Measurements from ENCODE around the gene SEMA4D. TPM values are rescaled to one million over a fixed set of nuclear protein-coding genes. Genes with fewer than 3 reads are reported as not detected.

SEMA4D gene
- total and polyA plus RNA-seq, 4 donors, result 1.4 to 26.2 (median 13.5) TPM

DNA sequence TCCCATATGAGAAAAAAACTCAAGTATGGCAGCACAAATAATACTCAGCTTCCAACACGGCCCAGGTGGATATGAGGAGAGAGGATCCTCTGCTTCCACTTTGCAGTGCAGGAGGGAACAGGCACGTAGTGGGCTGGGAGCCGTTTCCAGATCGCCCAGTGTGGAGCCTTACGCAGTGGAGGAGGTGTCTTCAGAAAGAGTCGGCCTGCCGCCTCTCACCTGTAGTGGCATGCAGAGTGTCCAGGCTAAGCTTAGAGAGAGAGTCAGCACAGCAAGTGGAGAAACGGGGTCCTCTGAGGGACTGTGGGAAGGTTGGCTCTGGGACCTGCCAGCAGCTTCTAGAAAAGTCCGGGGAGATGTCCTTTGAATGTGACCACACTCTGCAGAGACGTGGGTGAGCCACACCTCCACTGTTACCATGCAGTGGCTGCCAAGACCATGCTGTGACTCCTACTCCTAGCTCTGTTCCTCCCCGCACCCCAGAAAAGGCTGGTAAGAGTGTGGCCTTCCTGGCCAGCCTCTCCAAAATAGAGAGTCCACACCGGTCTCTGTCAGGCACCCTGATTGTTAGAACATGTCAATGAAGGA, 3.5 kb upstream of the SEMA4D start:
- peak in 1 of 2 donors; percentile 70 for DNase-seq

GRCh38 chr9:89500008-89500407, 2.1 kb upstream of the SEMA4D start:
- WGBS, 2 donors, result 85 to 87% methylated on average over 5 of the region's 5 CpGs
- ATAC-seq (ENCODE audit: low FRiP score) (no peak), DNase-seq (no peak)
- intact Hi-C loops (cut with DNase I), result no loop called here
- Histone ChIP-seq H3K9me3 (ENCODE audit: control insufficient read depth, low read length) (no peaks in the 10 kb centered on the region), H3K27me3 (ENCODE audit: control insufficient read depth in 1 of 2, insufficient read depth in 2 of 2, low read length in 1 of 2) (no peaks in the 10 kb centered on the region), H3K36me3 (ENCODE audit: control insufficient read depth in 1 of 2, insufficient read depth in 2 of 2, low read length in 1 of 2) (no peaks in the 10 kb centered on the region), H3K4me1 (ENCODE audit: control insufficient read depth in 1 of 2, insufficient read depth in 2 of 2, low read length in 2 of 2) (no peaks in the 10 kb centered on the region), H3K4me3 (ENCODE audit: low read length in 2 of 2) (no peak overlapping the region), H3K27ac (ENCODE audit: low read depth in 1 of 2, low read length in 2 of 2) (no peak overlapping the region)

More for the DNA sequence above, 3.5 kb upstream of the SEMA4D start:
- intact Hi-C loops (cut with DNase I), result no loop called here
- Histone ChIP-seq H3K4me3 (ENCODE audit: low read length in 2 of 2) (no peak overlapping the region), H3K9me3 (ENCODE audit: control insufficient read depth, low read length) (no peaks in the 10 kb centered on the region), H3K27ac (ENCODE audit: low read depth in 1 of 2, low read length in 2 of 2) (no peak overlapping the region), H3K4me1 (ENCODE audit: control insufficient read depth in 1 of 2, insufficient read depth in 2 of 2, low read length in 2 of 2) (no peaks in the 10 kb centered on the region), H3K36me3 (ENCODE audit: control insufficient read depth in 1 of 2, insufficient read depth in 2 of 2, low read length in 1 of 2) (no peaks in the 10 kb centered on the region), H3K27me3 (ENCODE audit: control insufficient read depth in 1 of 2, insufficient read depth in 2 of 2, low read length in 1 of 2) (no peaks in the 10 kb centered on the region)
- WGBS, 2 donors, result 77 to 83% methylated on average over 12 of the region's 12 CpGs
- no peak for ATAC-seq (ENCODE audit: low FRiP score)

- DNase-seq (peak in 1 of 2 donors; percentile 58), ATAC-seq (ENCODE audit: low FRiP score) (no peak)
- Histone ChIP-seq H3K4me3 (ENCODE audit: low read length in 2 of 2) (no peak overlapping the region), H3K36me3 (ENCODE audit: control insufficient read depth in 1 of 2, insufficient read depth in 2 of 2, low read length in 1 of 2) (no peaks in the 10 kb centered on the region), H3K4me1 (ENCODE audit: control insufficient read depth in 1 of 2, insufficient read depth in 2 of 2, low read length in 2 of 2) (no peaks in the 10 kb centered on the region), H3K27me3 (ENCODE audit: control insufficient read depth in 1 of 2, insufficient read depth in 2 of 2, low read length in 1 of 2) (no peaks in the 10 kb centered on the region), H3K9me3 (ENCODE audit: control insufficient read depth, low read length) (no peaks in the 10 kb centered on the region), H3K27ac (ENCODE audit: low read depth in 1 of 2, low read length in 2 of 2) (no peak overlapping the region)
- WGBS, 2 donors, result 89 to 93% methylated on average over 7 of the region's 7 CpGs
- intact Hi-C loops (cut with DNase I), result no loop called here
Observed at GRCh38 chr9:89498852-89499480, 1.1 kb upstream of the SEMA4D start.

DNA sequence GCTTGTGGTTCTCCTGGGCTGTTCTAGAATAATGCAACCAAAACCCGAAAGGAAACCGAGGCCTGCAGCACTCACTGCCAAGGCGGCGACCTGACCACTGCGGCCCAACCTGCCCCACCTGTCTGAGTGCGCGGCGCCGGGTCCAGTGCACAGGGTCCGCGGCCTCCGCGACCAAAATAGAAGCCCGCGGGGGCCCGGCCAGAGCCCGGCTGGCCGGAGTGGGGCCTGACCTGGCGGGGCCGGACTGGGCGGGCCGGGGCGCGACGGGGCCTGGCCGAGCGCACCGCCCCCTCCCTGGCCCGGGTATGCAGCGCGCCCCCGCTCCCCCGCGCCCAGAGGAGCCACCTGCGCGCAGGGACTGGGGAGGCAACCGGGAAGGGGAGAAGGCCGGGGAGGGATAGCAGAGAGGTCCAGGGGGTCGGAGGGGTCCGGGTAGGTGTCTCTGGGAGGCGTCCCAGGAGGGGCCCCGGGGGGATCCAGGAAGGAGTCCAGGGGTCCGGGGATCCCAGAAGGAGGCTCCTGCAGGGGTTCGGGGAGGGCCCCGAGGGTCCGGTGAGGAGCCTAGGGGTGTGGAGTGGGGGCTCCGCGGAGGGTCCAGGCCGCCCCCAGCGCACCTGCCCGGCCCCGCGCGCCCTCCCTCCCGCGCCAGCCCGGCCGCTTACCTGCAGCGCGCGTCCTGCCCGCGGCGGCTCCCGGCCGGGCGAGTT, 503 bp downstream of the SEMA4D start:
- Histone ChIP-seq H3K4me1 (ENCODE audit: control insufficient read depth in 1 of 2, insufficient read depth in 2 of 2, low read length in 2 of 2) (no peaks in the 10 kb centered on the region), H3K9me3 (ENCODE audit: control insufficient read depth, low read length) (no peaks in the 10 kb centered on the region), H3K4me3 (ENCODE audit: low read length in 2 of 2) (peak overlapping the region; percentile 85 to 89), H3K36me3 (ENCODE audit: control insufficient read depth in 1 of 2, insufficient read depth in 2 of 2, low read length in 1 of 2) (no peaks in the 10 kb centered on the region), H3K27ac (ENCODE audit: low read depth in 1 of 2, low read length in 2 of 2) (no peak overlapping the region), H3K27me3 (ENCODE audit: control insufficient read depth in 1 of 2, insufficient read depth in 2 of 2, low read length in 1 of 2) (no peaks in the 10 kb centered on the region)
- WGBS, 2 donors, result 1% methylated on average over 45 to 67 of the region's 67 CpGs
- ATAC-seq (ENCODE audit: low FRiP score), result peak; percentile 44
- peak in 1 of 2 donors; percentile 78 for DNase-seq
- intact Hi-C loops (cut with DNase I), result no loop called here

DNA sequence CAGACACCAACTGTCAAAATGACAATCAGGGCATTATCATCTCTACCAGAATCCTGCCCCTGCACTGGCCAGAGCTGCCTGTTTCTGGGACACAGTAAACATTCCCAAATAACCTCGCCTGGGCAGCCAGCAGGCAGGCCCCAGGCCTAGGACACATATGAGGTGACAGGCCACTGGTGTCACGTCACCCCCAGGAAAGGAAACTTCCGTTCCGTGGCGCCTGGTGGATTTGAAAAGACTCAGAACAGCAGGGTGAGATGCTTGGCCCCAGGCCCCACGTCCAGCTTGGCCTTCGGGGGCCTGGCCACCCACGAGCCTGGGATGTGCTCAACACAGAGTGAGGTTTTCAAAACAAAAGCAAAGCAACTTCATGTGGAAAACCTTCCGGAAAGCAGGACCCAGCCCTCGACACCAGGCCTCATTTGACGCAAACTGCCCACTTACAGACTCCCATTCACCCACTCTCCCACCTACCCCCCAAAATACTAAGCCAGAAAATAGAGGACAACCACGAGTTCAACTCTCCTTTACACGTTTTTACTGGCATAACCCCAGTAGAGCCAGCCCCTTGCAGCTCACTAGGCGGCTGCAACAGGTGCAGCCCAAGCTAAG, 1.2 kb downstream of the SEMA4D start:
- Histone ChIP-seq H3K27me3 (ENCODE audit: control insufficient read depth in 1 of 2, insufficient read depth in 2 of 2, low read length in 1 of 2) (no peaks in the 10 kb centered on the region), H3K4me3 (ENCODE audit: low read length in 2 of 2) (peak overlapping the region; percentile 85 to 89), H3K4me1 (ENCODE audit: control insufficient read depth in 1 of 2, insufficient read depth in 2 of 2, low read length in 2 of 2) (no peaks in the 10 kb centered on the region), H3K27ac (ENCODE audit: low read depth in 1 of 2, low read length in 2 of 2) (no peak overlapping the region), H3K9me3 (ENCODE audit: control insufficient read depth, low read length) (no peaks in the 10 kb centered on the region), H3K36me3 (ENCODE audit: control insufficient read depth in 1 of 2, insufficient read depth in 2 of 2, low read length in 1 of 2) (no peaks in the 10 kb centered on the region)
- WGBS, 2 donors, result 43 to 58% methylated on average over 14 of the region's 14 CpGs
- ATAC-seq (ENCODE audit: low FRiP score) (no peak), DNase-seq (peak in 1 of 2 donors; percentile 73)
- intact Hi-C loops (cut with DNase I), result no loop called here

GRCh38 chr9:89495824-89496560, 1.9 kb downstream of the SEMA4D start:
- Histone ChIP-seq H3K9me3 (ENCODE audit: control insufficient read depth, low read length) (no peaks in the 10 kb centered on the region), H3K27me3 (ENCODE audit: control insufficient read depth in 1 of 2, insufficient read depth in 2 of 2, low read length in 1 of 2) (no peaks in the 10 kb centered on the region), H3K4me1 (ENCODE audit: control insufficient read depth in 1 of 2, insufficient read depth in 2 of 2, low read length in 2 of 2) (no peaks in the 10 kb centered on the region), H3K4me3 (ENCODE audit: low read length in 2 of 2) (no peak overlapping the region), H3K36me3 (ENCODE audit: control insufficient read depth in 1 of 2, insufficient read depth in 2 of 2, low read length in 1 of 2) (no peaks in the 10 kb centered on the region), H3K27ac (ENCODE audit: low read depth in 1 of 2, low read length in 2 of 2) (no peak overlapping the region)
- intact Hi-C loops (cut with DNase I), result no loop called here
- no peak for ATAC-seq (ENCODE audit: low FRiP score)
- no peak for DNase-seq
- 87 to 89% methylated on average over 12 of the region's 12 CpGs for WGBS, 2 donors

DNA sequence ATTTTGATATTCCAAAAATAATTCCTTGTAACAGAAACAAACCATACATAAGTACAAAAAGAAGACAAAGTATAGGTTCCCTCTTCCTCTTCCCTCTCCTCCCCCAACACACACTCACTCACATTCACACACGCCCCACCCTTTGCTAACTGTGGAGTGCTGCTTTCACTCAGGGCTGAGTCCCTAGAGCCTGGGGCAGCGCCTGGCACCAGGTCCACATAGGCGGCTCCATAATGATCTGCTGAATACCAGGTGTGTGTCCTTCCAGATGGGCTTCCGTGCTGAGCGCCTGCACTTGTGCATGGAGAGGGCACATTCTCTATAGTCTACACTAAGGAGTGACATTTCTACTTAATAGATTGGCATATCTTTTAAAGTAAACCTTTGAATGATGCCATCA, 3.7 kb downstream of the SEMA4D start:
- ATAC-seq (ENCODE audit: low FRiP score) (no peak), DNase-seq (no peak)
- H3K4me3 ChIP-seq (ENCODE audit: low read length in 2 of 2), result no peak overlapping the region
- no peaks in the 10 kb centered on the region for H3K36me3 ChIP-seq (ENCODE audit: control insufficient read depth in 1 of 2, insufficient read depth in 2 of 2, low read length in 1 of 2)
- intact Hi-C loops (cut with DNase I), result no loop called here
- no peaks in the 10 kb centered on the region for H3K9me3 ChIP-seq (ENCODE audit: control insufficient read depth, low read length)
- H3K27me3 ChIP-seq (ENCODE audit: control insufficient read depth in 1 of 2, insufficient read depth in 2 of 2, low read length in 1 of 2), result no peaks in the 10 kb centered on the region
- H3K4me1 ChIP-seq (ENCODE audit: control insufficient read depth in 1 of 2, insufficient read depth in 2 of 2, low read length in 2 of 2), result no peaks in the 10 kb centered on the region
- 92 to 94% methylated on average over 5 of the region's 5 CpGs for WGBS, 2 donors
- no peak overlapping the region for H3K27ac ChIP-seq (ENCODE audit: low read depth in 1 of 2, low read length in 2 of 2)

- Histone ChIP-seq H3K36me3 (ENCODE audit: control insufficient read depth in 1 of 2, insufficient read depth in 2 of 2, low read length in 1 of 2) (no peaks in the 10 kb centered on the region), H3K9me3 (ENCODE audit: control insufficient read depth, low read length) (no peaks in the 10 kb centered on the region), H3K4me3 (ENCODE audit: low read length in 2 of 2) (no peak overlapping the region), H3K27me3 (ENCODE audit: control insufficient read depth in 1 of 2, insufficient read depth in 2 of 2, low read length in 1 of 2) (no peaks in the 10 kb centered on the region), H3K4me1 (ENCODE audit: control insufficient read depth in 1 of 2, insufficient read depth in 2 of 2, low read length in 2 of 2) (no peaks in the 10 kb centered on the region), H3K27ac (ENCODE audit: low read depth in 1 of 2, low read length in 2 of 2) (no peak overlapping the region)
- WGBS, 2 donors, result 93 to 94% methylated on average over 2 of the region's 2 CpGs
- no peak for ATAC-seq (ENCODE audit: low FRiP score)
- intact Hi-C loops (cut with DNase I), result no loop called here
- DNase-seq, result no peak
Observed at GRCh38 chr9:89493671-89494070, 4.2 kb downstream of the SEMA4D start.

Measured in aorta (tissue), 5 donors.